ENCODE measurements around the gene NFIC.
A peak's percentile ranks its signal among the peaks of the same experiment; 100 is the strongest.
"Not testable (repeated sequence)": the region's sequence is repeated elsewhere in the genome, so short reads cannot be mapped to it uniquely, and the experiment has no call there.

Gene NFIC

DNA sequence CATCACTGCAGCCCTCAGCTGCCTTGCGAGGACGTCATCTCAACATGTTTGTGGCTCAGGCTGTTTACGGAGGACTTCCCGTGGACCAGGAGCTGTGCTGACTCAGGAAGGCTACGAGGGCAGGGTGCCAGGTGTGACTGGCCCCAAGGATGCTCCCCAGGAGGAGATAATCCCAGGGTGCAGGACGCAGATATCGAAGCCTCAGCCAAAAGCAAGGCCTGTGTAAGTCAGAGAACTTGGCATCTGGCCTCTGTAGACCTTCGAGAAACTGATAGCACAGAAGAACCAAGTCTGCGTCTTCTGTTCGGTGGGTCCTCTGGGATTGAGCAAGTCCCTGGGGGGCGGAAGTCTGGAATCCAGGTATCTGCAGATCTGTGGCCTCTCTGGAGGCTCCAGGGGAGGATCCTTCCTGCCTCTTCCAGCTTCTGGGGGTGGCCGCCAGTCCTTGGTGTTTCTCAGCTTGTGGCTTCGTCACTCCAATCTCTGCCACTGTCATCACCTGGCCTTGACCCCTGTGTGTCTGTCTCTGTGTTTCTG is 136.7 kb downstream of the NFIC start:
- TF ChIP-seq, protein P1, sequence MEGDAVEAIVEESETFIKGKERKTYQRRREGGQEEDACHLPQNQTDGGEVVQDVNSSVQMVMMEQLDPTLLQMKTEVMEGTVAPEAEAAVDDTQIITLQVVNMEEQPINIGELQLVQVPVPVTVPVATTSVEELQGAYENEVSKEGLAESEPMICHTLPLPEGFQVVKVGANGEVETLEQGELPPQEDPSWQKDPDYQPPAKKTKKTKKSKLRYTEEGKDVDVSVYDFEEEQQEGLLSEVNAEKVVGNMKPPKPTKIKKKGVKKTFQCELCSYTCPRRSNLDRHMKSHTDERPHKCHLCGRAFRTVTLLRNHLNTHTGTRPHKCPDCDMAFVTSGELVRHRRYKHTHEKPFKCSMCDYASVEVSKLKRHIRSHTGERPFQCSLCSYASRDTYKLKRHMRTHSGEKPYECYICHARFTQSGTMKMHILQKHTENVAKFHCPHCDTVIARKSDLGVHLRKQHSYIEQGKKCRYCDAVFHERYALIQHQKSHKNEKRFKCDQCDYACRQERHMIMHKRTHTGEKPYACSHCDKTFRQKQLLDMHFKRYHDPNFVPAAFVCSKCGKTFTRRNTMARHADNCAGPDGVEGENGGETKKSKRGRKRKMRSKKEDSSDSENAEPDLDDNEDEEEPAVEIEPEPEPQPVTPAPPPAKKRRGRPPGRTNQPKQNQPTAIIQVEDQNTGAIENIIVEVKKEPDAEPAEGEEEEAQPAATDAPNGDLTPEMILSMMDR (IDR thresholded peaks at IDR 0.05; ENCODE audit: low read depth, low read length) = no peak
- TF ChIP-seq POLR2A (IDR thresholded peaks at IDR 0.05; ENCODE audit: extremely low read depth, insufficient read length) (no peak), MYC (IDR thresholded peaks at IDR 0.05; ENCODE audit: low read depth, low read length) (no peak)
- TF ChIP-seq, protein P2, sequence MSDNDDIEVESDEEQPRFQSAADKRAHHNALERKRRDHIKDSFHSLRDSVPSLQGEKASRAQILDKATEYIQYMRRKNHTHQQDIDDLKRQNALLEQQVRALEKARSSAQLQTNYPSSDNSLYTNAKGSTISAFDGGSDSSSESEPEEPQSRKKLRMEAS (IDR thresholded peaks at IDR 0.05; ENCODE audit: low read depth, low read length) = no peak
- no peak for DNase-seq (ENCODE audit: low read depth)
- no peak overlapping the region for H3K4me3 ChIP-seq (ENCODE audit: low read depth, low read length)

DNA sequence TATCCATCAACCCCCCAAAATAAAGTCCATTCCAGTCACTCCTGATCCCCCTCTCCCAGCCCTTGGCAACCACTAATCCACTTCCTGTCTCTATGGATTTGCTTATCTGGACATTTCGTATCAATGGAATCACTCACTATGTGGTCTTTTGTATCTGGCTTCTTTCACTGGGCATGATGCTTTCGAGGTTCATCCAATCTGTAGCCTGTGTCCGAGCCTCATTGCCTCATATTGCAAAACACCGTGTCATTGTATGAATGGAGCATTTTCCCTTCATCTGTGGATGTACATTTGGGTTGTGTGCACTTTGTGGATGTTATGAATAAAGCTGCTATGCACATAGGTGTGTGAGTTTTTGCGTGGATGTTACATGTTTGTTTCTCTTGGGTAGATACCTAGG is 138.4 kb downstream of the NFIC start:
- peak; percentile 21 for DNase-seq (ENCODE audit: low read depth)
- TF ChIP-seq MYC (IDR thresholded peaks at IDR 0.05; ENCODE audit: low read depth, low read length) (no peak), POLR2A (IDR thresholded peaks at IDR 0.05; ENCODE audit: extremely low read depth, insufficient read length) (no peak)
- TF ChIP-seq, protein P2 (IDR thresholded peaks at IDR 0.05; ENCODE audit: low read depth, low read length) = no peak
- TF ChIP-seq, protein P1 (IDR thresholded peaks at IDR 0.05; ENCODE audit: low read depth, low read length) = no peak
- no peak overlapping the region for H3K4me3 ChIP-seq (ENCODE audit: low read depth, low read length)

DNA sequence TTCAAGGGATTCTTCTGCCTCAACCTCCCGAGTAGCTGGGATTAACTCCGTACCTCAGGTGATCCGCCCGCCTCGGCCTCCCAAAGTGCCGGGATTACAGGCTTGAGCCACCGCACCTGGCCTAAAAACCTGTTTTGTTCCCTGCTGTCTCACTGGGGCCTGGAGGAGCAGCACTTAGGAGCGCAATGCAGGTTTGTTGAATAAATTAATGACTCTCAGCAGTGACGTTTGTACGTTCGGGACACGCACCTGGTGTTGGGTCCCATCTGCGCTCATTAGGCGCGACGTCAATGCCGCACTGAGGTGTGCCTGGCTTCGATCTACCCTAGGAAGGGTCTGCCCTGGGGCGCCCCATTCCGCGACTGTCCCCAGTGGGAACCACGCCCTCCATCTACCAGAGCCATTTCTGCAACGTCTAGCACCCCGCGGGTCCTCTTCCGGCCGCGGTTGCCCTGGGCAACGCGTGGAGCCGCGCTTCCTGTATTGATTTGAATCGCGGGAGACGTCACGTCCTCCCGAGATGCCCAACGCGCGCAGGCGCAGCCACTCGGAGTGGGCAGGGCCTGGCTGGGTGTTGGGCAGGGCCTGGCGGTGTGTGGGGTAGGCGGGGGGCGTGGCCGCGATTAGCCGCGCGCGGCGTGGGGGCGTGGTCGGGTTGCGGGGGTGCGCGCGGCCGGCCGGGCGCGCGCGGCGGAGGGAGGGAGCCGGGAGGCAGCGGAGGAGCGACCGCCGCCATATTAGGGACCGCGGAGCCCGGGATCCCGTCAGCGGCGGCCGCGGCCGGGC is 139.4 kb downstream of the NFIC start, which contains the start of gene FZR1:
TSS of gene FZR1 (plus strand) at position 714 of the 786 bp plus-strand sequence. CDS start 16,679 bp downstream, outside the sequence.
- peak; percentile 95 for DNase-seq (ENCODE audit: low read depth)

DNA sequence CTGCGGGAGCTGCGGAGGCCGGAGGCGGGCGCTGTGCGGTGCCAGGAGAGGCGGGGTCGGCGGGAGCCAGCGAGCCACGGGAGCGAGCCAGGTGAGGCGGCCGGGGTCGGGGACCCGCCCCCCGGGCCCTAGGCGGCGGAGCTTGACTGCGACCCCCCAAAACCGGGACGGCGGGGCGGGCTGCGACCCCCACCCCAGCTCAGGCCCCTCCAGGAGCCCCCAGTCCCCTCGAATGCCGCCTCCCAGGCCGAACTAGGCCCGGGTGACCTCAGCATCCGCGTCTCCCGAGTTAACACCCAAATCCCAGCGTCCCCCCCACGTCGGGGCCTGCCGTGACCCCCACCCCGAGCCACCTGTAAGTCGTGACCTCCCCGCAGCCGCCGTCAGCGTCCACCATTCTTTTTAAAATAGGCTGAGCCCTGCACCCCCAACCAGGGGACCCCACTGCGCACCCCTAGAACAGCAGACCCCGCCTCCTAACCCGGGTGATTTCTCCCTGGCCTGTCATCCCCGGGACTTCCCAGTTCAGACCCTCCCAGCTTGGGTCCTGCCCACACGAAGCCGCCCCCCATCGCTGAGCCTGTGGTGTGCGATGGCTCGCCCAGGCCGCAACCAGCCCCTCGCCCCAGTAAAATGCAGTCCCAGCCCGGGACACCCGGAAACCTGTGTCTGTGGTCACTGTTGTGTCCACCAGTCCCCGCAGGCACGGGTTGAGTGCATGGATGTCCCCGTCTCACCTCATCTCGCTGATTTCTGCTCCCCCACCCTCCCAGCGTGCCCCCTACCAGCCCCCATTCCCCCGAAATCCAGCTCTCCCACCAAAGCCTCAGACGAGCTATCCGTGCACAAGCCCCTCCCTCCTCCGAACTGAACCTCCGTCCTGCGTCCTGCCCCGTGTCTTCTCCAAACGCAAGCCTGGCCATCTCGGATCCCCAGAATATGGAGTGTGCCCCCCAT is 140.3 kb downstream of the NFIC start:
- TF ChIP-seq MYC (IDR thresholded peaks at IDR 0.05; ENCODE audit: low read depth, low read length) (no peak), POLR2A (IDR thresholded peaks at IDR 0.05; ENCODE audit: extremely low read depth, insufficient read length) (no peak)
- TF ChIP-seq, protein P1 (IDR thresholded peaks at IDR 0.05; ENCODE audit: low read depth, low read length) = no peak
- TF ChIP-seq, protein P2 (IDR thresholded peaks at IDR 0.05; ENCODE audit: low read depth, low read length) = no peak
- H3K4me3 ChIP-seq (ENCODE audit: low read depth, low read length) = peak overlapping the region; percentile 62

More for the DNA sequence above, 139.4 kb downstream of the NFIC start, which contains the start of gene FZR1:
- H3K4me3 ChIP-seq (ENCODE audit: low read depth, low read length) = peak within 1 kb of the TSS; percentile 72
- TF ChIP-seq MYC (IDR thresholded peaks at IDR 0.05; ENCODE audit: low read depth, low read length) (peak; percentile 44; the same call in 1 of the 2 replicates), POLR2A (IDR thresholded peaks at IDR 0.05; ENCODE audit: extremely low read depth, insufficient read length) (peak; percentile 39)
- TF ChIP-seq, protein P2 (IDR thresholded peaks at IDR 0.05; ENCODE audit: low read depth, low read length) = no peak
- TF ChIP-seq, protein P1 (IDR thresholded peaks at IDR 0.05; ENCODE audit: low read depth, low read length) = no peak

DNA sequence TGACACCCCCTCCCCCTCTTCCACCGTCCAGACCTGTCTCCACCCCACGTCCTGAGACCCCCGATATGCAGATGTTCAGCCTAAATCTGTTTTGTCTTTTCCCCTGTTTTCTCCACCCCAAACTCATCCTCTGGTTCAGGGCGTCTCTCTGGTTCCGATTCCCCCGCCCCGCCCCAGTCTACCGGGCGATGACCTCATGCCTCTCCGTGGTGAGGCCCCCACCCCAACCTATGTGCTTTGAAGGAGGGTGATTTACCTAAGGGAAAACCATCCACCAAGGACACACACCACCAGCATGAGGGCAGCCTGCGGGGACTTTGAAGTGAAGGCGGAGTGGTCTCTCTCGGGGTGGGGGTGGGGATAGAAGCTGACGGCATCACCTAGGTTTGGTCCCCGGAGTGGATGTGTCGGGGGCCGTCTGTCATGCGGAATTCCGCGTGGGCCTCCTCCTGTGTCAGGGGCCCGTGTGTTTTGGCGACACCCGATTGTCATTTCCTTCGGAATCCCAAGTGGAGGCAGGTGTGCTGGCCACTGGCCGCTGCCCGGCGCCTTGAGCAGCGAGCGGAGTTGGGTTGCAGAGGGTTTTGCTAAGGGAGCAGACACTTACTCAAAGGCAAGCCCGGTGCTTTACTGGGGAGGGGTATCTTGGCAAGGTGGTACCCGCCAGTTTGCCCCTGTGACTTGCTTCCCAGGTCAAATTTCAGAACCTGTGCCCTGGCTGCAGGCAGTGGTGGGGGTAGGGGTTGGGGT is 141.2 kb downstream of the NFIC start:
- TF ChIP-seq POLR2A (IDR thresholded peaks at IDR 0.05; ENCODE audit: extremely low read depth, insufficient read length) (no peak), MYC (IDR thresholded peaks at IDR 0.05; ENCODE audit: low read depth, low read length) (no peak)
- TF ChIP-seq, protein P1 (IDR thresholded peaks at IDR 0.05; ENCODE audit: low read depth, low read length) = no peak
- TF ChIP-seq, protein P2 (IDR thresholded peaks at IDR 0.05; ENCODE audit: low read depth, low read length) = no peak
- DNase-seq (ENCODE audit: low read depth) = no peak
- H3K4me3 ChIP-seq (ENCODE audit: low read depth, low read length) = peak overlapping the region; percentile 62

More for the DNA sequence above, 140.3 kb downstream of the NFIC start:
- DNase-seq (ENCODE audit: low read depth) = peak; percentile 39

DNA sequence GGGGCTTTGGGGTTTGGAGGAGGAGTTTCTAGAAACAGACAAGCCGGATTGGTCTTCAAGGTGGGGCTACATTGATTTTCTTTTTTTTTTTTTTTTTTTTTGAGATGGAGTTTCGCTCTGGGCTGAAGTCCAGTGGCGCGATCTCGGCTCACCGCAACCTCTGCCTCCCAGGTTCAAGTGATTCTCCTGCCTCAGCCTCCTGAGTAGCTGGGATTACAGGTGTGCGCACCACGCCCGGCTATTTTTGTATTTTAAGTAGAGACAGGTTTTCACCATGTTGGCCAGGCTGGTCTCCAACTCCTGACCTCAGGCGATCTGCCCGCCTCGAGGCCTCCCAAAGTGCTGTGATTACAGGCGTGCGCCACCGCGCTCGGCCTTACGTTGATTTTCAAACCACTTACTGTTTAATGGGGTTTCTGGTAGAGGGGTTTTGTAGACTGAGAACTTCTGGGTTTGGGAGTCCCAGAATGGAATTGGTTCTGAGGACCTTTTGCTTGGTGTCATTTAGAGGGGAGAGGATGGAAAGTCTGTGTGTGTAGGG is 141.8 kb downstream of the NFIC start:
- H3K4me3 ChIP-seq (ENCODE audit: low read depth, low read length); DNase-seq (ENCODE audit: low read depth): not testable (repeated sequence)
